GM12864 (cell line): ENCODE data around the gene GPATCH1.
"Not testable (repeated sequence)": the region's sequence is repeated elsewhere in the genome, so short reads cannot be mapped to it uniquely, and the experiment has no call there.

Experiments
- DNase-seq: peaks from one replicate; pipeline ENCODE4 v3.0.0-alpha.2; 2011; ENCODE audit warnings: low read depth
- H3K4me3 ChIP-seq: 2 replicates; pipeline ENCODE4 v1.5.1; 2011; ENCODE audit warnings: mild to moderate bottlenecking, low read depth, low read length, control low read depth
- TF ChIP-seq, protein P1 (sequence below): IDR thresholded peaks from 2 replicates; pipeline ENCODE4 v1.5.1; 2011; ENCODE audit warnings: low read depth, mild to moderate bottlenecking, moderate library complexity, low read length, control low read depth, inconsistent platforms; ENCODE audit errors: missing control alignments

Gene GPATCH1

DNA sequence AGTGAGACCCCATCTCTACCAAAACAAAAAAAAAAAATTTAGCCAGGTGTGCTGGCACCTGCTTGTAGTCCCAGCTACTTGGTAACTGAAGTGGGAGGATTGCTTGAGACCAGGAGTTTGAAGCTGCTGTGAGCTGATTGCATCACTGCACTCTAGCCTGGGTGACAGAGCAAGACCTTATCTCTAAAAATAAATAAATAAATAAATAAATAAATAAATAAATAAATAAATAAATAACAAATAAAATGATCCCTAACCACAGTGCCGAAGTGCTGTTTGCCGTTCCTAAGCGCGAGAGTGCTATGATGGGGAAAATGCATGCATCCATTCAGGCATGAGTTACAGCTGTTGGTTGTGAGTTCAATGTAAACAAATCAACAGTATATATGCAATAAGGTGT lies 78.2 kb downstream of the GPATCH1 start:
- H3K4me3 ChIP-seq: no peak overlapping the region
- TF ChIP-seq, protein P1, sequence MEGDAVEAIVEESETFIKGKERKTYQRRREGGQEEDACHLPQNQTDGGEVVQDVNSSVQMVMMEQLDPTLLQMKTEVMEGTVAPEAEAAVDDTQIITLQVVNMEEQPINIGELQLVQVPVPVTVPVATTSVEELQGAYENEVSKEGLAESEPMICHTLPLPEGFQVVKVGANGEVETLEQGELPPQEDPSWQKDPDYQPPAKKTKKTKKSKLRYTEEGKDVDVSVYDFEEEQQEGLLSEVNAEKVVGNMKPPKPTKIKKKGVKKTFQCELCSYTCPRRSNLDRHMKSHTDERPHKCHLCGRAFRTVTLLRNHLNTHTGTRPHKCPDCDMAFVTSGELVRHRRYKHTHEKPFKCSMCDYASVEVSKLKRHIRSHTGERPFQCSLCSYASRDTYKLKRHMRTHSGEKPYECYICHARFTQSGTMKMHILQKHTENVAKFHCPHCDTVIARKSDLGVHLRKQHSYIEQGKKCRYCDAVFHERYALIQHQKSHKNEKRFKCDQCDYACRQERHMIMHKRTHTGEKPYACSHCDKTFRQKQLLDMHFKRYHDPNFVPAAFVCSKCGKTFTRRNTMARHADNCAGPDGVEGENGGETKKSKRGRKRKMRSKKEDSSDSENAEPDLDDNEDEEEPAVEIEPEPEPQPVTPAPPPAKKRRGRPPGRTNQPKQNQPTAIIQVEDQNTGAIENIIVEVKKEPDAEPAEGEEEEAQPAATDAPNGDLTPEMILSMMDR: no peak
- no peak for DNase-seq

DNA sequence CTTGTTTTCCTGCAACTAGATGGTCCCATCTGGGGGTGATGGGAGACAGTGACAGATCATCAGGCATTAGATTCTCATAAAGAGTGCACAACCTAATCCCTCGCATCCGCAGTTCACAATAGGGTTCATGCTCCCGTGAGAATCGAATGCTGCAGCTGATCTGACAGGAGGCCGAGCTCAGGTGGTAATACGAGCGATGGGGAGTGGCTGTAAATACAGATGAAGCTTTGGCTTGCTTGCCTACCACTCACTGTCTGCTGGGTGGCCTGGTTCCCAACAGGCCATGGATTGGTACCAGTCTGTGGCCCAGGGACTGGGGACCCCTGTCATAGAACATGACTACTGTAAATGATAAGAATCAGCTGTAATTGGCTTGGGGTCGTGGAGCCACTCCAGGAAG lies 78.9 kb downstream of the GPATCH1 start:
- no peak for DNase-seq
- TF ChIP-seq, protein P1: no peak
- no peak overlapping the region for H3K4me3 ChIP-seq

DNA sequence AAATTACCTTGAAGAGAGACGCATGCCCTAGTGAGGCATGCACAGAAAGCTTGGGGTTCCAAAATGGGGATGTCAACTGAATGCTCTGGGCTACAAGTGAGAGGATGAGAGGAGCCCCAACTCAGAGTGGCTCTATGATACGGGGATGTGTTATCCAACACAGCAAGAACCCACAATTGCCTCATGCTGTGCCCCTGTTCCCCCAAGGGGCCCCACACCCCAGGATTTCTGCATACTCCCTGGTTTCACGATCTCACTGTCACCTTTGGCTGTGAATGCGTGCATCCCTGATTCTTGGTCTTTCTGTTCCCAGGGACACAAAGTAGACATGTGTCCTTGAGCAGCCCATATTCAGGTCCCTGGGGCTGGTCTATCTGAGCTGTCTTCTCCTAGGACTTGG lies 80.2 kb downstream of the GPATCH1 start:
- no peak overlapping the region for H3K4me3 ChIP-seq
- no peak for DNase-seq
- TF ChIP-seq, protein P1: no peak

DNA sequence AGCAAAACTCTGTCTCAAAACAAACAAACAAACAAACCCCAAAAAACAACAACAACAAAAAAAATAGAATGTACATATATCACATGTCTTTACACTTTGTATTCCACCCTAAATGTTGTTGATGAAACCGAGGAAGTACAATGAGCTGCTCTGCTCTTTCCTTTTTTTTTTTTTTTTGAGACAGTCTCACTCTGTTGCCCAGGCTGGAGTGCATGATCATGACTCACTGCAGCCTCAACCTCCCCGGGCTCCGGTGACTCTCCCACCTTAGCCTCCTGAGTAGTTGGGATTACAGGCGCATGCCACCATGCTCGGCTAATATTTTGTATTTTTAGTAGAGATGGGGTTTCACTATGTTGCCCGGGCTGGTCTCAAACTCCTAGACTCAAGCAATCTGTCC lies 82.5 kb downstream of the GPATCH1 start:
- TF ChIP-seq, protein P1: no peak
- no peak overlapping the region for H3K4me3 ChIP-seq
- DNase-seq: no peak

DNA sequence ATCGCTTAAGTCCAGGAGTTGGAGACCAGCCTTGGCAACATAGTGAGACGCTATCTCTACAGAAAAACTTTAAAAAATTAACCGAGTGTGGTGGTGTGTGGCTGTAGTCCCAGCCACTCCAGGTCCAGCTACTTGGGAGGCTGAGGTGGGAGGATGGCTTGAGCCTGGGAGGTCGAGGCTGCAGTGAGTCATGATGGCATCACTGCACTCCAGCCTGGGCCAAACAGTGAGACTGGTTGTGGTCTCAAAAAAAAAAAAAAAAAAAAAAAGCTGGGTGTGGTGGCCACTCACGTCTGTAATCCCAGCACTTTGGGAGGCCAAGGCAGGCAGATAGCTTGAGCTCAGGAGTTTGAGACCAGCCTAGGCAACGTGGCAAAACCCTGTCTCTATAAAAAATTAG lies 85.1 kb downstream of the GPATCH1 start:
- DNase-seq, H3K4me3 ChIP-seq: not testable (repeated sequence)

DNA sequence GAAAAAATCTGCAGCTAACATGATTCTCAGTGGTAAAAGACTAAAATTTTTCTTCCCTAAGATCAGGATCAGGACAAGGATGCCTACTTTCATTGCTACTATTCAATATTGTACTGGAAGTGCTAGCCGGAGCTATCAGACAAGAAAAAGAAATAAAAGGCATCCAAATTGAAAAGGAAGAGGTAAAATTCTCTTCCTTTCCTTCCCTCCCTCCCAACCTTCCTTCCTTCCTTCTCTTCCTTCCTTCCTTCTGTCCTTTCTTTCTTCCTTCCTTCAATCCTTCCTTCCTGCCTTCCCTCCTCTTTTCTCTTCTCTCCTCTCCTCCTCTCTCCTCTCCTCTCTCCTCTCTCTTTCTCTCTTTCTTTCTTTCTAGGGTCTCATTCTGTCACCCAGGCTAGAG lies 86.5 kb downstream of the GPATCH1 start:
- TF ChIP-seq, protein P1: no peak
- no peak for DNase-seq
- H3K4me3 ChIP-seq: no peak overlapping the region

DNA sequence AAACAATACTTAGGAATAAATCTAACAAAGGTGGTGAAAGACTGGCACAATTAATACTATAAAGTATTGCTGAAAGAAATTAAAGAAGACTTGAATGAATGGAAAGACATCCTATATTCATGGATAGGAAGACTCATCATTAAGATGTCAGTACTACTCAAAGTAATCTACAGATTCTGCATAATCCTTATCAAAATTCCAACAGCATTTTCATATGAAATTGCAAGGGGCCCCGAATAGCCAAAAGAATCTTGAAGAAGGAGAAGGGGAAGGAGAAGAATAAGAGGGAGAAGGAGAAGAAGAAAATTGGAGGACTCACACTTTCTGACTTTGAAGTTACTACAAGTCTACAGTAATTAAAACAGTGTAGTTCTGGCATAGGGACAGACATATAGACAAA lies 87.5 kb downstream of the GPATCH1 start:
- no peak for DNase-seq
- TF ChIP-seq, protein P1: no peak
- no peak overlapping the region for H3K4me3 ChIP-seq
